Astrocyte (in vitro differentiated cells and primary cell): ENCODE results near the gene PKD1.

ENCODE experiments used
- CTCF ChIP-seq: IDR thresholded peaks from 2 replicates; pipeline ENCODE4 v1.5.1; 2011; ENCODE audit warnings: low read depth, mild to moderate bottlenecking, inconsistent platforms, low read length, moderate library complexity; ENCODE audit not compliant: insufficient read depth
- EZH2 ChIP-seq: IDR thresholded peaks from 2 replicates; pipeline ENCODE4 v1.6.1; 2012; ENCODE audit warnings: mild to moderate bottlenecking, low read length, inconsistent platforms; ENCODE audit not compliant: insufficient read depth

GRCh38 chr16:2176047-2176446 lies 40.3 kb upstream of the PKD1 start:
- TF ChIP-seq CTCF (no peak), EZH2 (no peak)
